Measurements from ENCODE around the gene LRRC56.

DNA sequence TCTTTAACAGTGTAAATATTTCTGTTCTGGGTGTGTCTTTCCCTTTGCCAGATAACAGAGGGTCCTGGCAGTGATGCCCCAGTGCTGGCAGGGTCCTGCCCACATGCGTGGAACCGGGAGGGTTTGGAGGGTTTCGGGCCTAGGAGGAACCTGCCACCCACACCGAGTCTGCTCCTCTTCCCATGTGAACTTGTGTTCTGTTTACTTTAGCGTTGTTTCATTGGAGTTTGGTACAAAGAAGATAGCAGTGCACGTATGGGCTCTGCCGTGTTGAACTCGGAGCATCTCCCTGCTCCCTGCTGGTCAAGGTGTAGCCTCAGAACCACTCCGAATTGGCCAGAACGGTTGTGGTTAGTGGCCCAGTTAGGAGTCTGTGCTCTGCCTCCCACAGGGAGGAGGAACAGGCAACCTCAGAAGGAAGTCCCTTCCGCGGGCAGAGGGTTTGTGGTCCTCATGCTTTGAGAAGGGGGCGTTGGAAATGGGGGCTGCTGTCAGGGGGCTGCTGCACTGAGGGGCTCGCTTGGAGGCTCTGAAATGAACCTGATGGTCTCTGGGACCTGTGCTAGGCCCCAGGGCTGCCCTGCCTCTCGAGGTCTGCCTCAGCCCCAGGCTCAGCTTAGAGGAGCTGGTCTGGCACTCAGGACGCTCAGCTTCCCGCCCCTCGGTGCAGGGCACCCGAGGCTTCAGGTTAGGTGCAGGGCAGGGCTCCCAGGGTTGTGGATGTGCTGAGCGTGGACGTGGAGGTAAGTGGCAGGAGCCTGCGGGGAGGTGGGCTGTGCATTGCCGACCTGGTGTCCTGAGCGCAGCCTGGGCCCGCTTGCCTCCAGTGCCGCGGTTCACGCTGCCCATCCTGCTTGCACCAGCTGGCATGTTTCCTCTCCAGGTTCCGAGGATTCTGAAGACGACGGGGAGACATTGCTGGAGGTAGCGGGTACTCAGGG lies 49.3 kb downstream of the LRRC56 start:
- TF ChIP-seq, protein P1, sequence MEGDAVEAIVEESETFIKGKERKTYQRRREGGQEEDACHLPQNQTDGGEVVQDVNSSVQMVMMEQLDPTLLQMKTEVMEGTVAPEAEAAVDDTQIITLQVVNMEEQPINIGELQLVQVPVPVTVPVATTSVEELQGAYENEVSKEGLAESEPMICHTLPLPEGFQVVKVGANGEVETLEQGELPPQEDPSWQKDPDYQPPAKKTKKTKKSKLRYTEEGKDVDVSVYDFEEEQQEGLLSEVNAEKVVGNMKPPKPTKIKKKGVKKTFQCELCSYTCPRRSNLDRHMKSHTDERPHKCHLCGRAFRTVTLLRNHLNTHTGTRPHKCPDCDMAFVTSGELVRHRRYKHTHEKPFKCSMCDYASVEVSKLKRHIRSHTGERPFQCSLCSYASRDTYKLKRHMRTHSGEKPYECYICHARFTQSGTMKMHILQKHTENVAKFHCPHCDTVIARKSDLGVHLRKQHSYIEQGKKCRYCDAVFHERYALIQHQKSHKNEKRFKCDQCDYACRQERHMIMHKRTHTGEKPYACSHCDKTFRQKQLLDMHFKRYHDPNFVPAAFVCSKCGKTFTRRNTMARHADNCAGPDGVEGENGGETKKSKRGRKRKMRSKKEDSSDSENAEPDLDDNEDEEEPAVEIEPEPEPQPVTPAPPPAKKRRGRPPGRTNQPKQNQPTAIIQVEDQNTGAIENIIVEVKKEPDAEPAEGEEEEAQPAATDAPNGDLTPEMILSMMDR (IDR thresholded peaks at IDR 0.05) = no peak
- no peak for TF ChIP-seq POLR2A (IDR thresholded peaks at IDR 0.05)

Data from lower leg skin (tissue), 3 donors.